Lung microvascular endothelial cell (primary cell): ENCODE measurements around the gene FNDC3A. TPM values are rescaled to one million over a fixed set of nuclear protein-coding genes. Genes with fewer than 3 reads are reported as not detected.
A peak's percentile ranks its signal among the peaks of the same experiment; 100 is the strongest.

ENCODE experiments used
- DNase-seq, 2 donors: peaks; one replicate each; pipeline versions ENCODE4 v3.0.0 to v3.0.0-alpha.2; 2010; ENCODE audit warnings: low read depth in 2 of 2
- total RNA-seq: library from RNA; depleted of rRNA; stranded (reverse); fragments of >200 nt; gene quantifications from 2 replicates; pipeline ENCODE4 v1.2.1, GENCODE V29; 2014

FNDC3A gene, protein sequence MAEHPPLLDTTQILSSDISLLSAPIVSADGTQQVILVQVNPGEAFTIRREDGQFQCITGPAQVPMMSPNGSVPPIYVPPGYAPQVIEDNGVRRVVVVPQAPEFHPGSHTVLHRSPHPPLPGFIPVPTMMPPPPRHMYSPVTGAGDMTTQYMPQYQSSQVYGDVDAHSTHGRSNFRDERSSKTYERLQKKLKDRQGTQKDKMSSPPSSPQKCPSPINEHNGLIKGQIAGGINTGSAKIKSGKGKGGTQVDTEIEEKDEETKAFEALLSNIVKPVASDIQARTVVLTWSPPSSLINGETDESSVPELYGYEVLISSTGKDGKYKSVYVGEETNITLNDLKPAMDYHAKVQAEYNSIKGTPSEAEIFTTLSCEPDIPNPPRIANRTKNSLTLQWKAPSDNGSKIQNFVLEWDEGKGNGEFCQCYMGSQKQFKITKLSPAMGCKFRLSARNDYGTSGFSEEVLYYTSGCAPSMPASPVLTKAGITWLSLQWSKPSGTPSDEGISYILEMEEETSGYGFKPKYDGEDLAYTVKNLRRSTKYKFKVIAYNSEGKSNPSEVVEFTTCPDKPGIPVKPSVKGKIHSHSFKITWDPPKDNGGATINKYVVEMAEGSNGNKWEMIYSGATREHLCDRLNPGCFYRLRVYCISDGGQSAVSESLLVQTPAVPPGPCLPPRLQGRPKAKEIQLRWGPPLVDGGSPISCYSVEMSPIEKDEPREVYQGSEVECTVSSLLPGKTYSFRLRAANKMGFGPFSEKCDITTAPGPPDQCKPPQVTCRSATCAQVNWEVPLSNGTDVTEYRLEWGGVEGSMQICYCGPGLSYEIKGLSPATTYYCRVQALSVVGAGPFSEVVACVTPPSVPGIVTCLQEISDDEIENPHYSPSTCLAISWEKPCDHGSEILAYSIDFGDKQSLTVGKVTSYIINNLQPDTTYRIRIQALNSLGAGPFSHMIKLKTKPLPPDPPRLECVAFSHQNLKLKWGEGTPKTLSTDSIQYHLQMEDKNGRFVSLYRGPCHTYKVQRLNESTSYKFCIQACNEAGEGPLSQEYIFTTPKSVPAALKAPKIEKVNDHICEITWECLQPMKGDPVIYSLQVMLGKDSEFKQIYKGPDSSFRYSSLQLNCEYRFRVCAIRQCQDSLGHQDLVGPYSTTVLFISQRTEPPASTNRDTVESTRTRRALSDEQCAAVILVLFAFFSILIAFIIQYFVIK
- total RNA-seq = 37.7 and 59.3 TPM in 2 replicates

GRCh38 chr13:48975856-48976575 is at the start of gene FNDC3A:
FNDC3A (plus strand) TSS chr13:48975912; CDS start chr13:49006191, 30,279 bp downstream.
- DNase-seq = peak; percentile 84 to 87

GRCh38 chr13:48928757-48929430 is 46.8 kb upstream of the FNDC3A start:
- no peak for DNase-seq

DNA sequence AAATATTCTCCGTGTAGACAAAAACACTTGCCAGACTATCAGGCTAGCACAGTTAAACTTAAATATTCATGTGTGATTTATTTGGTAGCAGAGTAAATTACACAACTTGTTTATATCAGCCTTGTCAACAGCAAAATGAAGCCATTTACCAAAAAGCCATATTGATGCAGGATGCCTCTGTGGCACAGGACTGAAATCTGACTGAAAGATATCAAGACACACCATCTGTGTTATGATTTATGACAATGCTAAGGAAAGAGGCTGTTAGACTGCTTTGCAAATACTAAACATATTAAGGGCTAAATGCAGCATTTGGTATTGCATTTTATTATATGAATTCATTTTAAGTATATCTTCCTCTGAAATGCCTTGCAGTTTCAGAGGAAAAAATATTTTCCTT is 44.8 kb upstream of the FNDC3A start:
- DNase-seq = no peak

DNA sequence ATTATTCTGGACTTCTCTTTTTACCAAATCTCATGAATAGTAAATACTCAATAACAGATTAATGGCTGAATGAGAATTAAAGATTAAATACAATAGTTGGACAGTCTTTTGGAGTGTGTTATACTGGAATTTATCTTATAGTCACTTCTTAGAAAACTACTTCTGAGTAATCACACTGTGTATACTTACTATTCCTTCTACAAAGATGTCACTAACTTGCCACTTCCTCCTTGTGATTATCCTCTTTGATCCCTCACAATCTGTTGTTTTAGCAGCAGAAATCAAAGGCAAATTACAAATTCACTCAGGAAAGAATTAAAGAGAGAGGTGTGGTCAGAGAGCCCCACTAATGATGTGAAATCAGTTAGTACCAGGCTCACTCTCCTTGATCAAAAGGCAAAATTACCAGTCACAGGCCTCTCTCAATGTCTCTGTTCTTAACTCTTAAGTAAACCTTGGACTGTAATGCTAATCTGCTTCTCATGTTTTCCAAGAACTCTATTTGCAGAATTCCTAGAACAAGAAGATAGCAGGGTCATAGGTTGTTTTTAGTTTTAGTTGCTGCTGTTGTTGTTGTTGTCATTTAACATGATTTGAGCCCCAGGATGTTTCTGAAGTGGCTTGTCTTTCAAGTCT is 37.3 kb upstream of the FNDC3A start:
- DNase-seq = no peak

GRCh38 chr13:48939728-48940127 is 36.0 kb upstream of the FNDC3A start:
- no peak for DNase-seq

DNA sequence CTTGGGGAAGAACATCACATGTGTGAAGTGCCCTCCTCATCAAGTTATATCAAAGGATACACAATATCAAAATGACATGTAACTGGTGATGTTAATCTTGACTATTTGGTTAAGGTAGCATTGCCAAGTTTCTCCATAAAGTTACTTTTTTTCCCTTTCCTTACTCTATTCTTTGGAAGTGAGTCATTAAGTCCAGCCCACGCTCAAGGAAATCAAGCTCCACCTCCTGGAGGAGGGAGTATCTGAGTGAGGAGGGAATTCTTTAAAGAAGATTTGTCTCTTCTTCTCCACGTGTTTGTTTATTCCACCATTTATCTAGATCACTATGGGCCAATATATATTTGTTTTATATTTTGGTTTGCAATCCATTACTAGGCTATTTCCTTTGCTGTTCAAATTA is 33.6 kb upstream of the FNDC3A start:
- peak in 1 of 2 donors; percentile 51 for DNase-seq

- DNase-seq = no peak
These were observed 31.5 kb upstream of the FNDC3A start for GRCh38 chr13:48944221-48944620.

GRCh38 chr13:48945626-48946025 is 30.1 kb upstream of the FNDC3A start:
- DNase-seq = no peak

- DNase-seq = no peak
These were observed 29.5 kb upstream of the FNDC3A start for GRCh38 chr13:48946163-48946562.

GRCh38 chr13:48949566-48950500 is 25.9 kb upstream of the FNDC3A start:
- no peak for DNase-seq

- DNase-seq = no peak
These were observed 25.2 kb upstream of the FNDC3A start for GRCh38 chr13:48950501-48950875.

DNA sequence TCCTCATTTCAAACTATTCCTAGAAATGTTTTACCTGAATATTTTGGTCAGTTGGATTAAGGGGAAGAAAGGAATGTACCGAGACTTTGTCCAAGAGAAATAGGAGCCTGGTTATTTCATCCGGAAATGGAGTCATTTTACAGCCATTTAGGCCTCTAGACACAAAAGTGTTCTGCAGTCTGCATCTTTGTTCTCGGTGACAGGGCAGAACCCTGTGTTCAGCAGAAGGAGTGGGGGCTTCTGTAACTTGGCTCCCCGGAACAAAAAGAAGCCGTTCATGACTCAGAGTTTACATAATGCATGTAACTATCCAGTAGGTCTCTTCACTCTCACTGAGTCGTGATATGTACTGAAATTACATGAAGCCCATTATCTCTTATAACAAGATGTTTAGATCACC is 21.6 kb upstream of the FNDC3A start:
- DNase-seq = peak in 1 of 2 donors; percentile 27

DNA sequence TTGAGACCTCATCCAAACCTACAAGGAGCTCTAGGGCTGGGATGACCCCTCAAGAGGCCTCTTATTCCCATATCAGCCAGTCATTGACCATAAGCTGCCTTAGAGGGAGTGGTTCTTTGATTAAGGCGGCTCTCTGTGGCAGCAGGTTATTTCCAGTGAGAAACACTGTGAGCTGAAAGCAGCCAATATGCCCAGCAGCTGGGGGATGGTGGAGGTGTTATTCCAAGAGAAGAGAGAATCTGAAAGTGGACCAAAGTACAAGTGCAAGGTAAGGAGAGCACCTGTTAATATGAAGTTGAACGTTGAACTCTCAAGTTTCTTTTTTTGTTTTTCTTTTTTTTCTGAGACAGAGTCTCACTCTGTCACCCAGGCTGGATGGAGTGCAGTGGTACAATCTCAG is 20.2 kb upstream of the FNDC3A start:
- no peak for DNase-seq

- no peak for DNase-seq
These were observed 14.3 kb upstream of the FNDC3A start for GRCh38 chr13:48961379-48961778.

DNA sequence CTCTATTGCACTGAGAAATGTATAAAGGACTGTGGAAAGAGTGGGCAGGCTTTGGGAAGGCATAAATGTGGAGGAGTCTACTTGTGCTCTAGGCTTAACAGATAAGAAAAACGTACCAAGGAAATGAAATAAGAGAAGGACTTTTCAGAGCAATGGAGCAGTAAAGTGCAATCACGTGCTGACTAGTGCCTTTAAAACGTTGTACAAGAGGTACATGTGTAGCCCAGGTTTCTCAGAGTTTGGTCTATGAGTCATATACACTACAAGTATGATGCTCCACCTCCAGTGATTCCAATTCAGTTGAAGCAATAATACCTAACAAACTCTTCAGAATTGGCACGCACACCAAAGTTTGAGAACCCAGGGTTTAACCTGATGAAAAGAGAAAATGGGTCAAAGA is 13.4 kb upstream of the FNDC3A start:
- DNase-seq = no peak

DNA sequence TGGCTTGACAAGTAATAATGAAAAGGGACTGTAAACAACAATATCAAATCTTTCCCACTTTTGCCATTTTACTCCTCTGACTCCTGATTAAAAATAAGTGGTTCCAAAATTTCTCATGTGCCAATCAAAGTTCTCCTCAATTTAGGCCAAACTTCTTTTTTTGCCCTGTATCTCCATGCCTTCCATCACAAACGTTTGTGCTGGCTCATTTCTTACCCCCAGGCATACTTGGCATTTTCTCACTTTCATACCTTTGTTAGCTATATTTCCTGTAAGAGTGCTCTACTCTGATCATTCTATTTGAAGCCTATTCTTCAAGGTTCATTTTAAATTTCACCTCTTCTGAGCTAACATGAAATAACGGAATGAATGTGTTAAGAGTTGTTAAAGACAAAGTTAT is 10.0 kb upstream of the FNDC3A start:
- DNase-seq = no peak

DNA sequence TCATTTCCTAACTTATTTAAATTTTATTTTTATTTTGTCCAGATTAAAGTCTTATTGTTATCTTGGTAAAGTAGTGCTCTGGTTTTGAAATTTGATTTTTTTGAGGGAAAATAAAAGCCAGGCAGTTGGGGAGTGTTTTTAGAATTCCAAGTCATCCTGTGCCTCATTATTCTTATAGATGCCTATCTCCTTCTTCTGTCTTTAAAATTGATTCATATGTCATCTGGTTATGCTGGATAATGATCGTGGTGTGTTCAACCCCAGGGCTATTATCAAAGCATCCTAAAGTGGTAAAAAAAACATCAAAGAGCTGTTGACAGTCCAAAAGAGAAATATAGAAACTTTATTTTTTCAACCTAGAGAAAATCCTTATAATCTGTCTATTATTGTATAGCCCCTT is 6.0 kb upstream of the FNDC3A start:
- no peak for DNase-seq

DNA sequence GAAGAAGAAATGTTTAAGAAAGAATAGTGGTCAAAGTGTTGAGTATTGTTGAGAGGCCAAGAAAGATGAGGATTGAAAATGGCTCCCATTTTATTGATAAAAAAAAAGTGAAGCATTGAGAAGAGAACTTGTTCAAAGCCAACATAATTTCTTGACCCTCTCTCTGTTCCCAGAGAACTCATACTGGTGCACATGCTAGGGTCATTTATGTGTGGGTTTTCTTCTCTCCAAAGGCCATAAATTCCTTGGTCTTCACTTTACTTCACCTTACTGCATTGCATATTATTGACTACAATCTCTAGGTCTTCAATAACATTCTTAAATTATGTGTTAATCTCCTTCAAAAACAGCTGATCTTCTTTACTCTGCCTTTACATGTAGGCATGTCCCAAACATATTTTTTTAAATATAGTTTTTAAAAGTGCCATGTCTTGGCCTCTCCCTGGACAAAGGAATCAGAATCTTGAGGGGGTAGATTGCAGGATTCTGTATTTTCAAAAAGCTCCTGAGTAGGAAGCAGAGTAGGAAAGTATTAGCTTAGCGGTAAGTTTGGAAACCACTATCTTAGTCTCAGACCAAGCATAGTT is 1.8 kb upstream of the FNDC3A start:
- no peak for DNase-seq
